GM12872 (cell line): ENCODE measurements around the gene ZNF766.

Source experiments
- CTCF ChIP-seq: IDR thresholded peaks from 3 replicates; pipeline ENCODE4 v1.5.1; 2011; ENCODE audit warnings: low read depth, mild to moderate bottlenecking, low read length, moderate library complexity; ENCODE audit not compliant: insufficient read depth

Gene ZNF766

DNA sequence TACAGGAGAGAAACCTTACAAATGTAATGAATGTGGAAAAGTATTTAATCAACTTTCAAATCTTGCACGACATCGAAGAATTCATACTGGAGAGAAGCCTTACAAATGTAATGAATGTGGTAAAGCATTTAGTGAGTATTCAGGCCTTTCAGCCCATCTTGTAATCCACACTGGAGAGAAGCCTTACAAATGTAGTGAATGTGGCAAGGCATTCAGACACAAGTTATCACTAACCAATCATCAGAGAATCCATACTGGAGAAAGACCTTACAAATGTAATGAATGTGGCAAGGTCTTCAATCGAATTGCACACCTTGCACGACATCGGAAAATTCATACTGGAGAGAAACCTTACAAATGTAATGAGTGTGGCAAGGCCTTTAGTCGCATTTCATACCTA, 53.0 kb downstream of the ZNF766 start:
- no peak for TF ChIP-seq CTCF

GRCh38 chr19:52331757-52332156, 62.4 kb downstream of the ZNF766 start:
- no peak for TF ChIP-seq CTCF

- no peak for TF ChIP-seq CTCF
These were observed 66.4 kb downstream of the ZNF766 start for GRCh38 chr19:52335768-52336116.

GRCh38 chr19:52336117-52336790, 66.9 kb downstream of the ZNF766 start, which contains the start of gene ZNF610:
ZNF610 (plus strand) TSS chr19:52336243; CDS start chr19:52349173, 12,930 bp downstream.
- TF ChIP-seq CTCF = no peak

- no peak for TF ChIP-seq CTCF
These were observed 67.5 kb downstream of the ZNF766 start for GRCh38 chr19:52336791-52337381.

DNA sequence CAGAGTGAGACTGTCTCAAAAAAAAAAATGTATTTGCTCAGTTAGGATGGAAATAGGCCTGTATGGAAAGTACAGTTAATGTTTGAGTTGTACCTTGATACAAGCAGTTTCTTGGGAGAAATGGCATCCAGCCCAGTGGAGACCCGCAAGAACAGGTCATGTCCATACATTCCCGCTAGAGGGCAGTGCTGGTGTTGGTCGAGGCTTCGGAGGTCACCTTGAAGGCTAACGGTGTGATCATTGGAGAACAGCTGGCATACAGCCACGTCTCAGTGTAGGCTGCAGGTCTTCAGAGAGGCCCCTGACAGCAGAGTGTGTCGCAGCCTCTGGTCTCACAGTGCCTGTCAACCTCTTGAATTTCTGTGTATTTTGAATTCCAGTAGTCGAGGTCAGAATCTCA, 74.2 kb downstream of the ZNF766 start:
- TF ChIP-seq CTCF = peak; percentile 56

DNA sequence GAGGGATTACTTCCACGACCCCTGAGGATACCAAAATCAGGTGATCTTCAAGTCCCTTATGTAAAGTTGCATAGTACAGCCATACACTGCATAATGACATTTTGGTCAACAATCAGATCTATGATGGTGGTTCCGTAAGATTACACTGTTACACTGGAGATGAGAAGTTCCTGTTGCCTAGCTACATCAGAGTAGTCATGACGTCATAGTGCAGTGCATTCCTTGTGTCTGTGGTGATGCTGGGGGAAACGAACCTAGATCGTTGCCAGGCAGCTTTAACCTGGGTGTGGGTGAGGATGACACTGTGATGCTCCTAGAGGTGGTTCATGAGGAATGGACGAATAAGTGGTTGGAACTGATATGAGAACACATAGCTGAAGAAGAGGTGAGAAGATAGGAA, 75.8 kb downstream of the ZNF766 start:
- no peak for TF ChIP-seq CTCF
